SJSA1 (cell line): ENCODE data around the gene THAP10. TPM values are rescaled to one million over a fixed set of nuclear protein-coding genes. Genes with fewer than 3 reads are reported as not detected.

Experiments
- DNase-seq, 2 experiments: peaks; one replicate each; pipeline ENCODE4 v3.0.0-alpha.2; 2015 to 2020; ENCODE audit warnings: low spot score in 2 of 2, low read depth in 1 of 2
- H3K27ac ChIP-seq: fragments of 250-450 bp; sonication (Bioruptor Pico); 2 replicates; pipeline ENCODE4 v1.5.1; 2020; ENCODE audit warnings: mild to moderate bottlenecking, moderate library complexity
- H3K27me3 ChIP-seq: fragments of 250-450 bp; sonication (Bioruptor Pico); replicated peaks from 2 replicates; pipeline ENCODE4 v1.5.1; 2020; ENCODE audit warnings: mild to moderate bottlenecking, moderate library complexity
- H3K36me3 ChIP-seq: fragments of 250-450 bp; sonication (Bioruptor Pico); 2 replicates; pipeline ENCODE4 v1.5.1; 2020; ENCODE audit warnings: mild to moderate bottlenecking
- H3K4me1 ChIP-seq: fragments of 250-450 bp; sonication (Bioruptor Pico); replicated peaks from 2 replicates; pipeline ENCODE4 v1.6.1; 2021; ENCODE audit warnings: mild to moderate bottlenecking
- H3K4me3 ChIP-seq: fragments of 250-450 bp; sonication (Bioruptor Pico); 2 replicates; pipeline ENCODE4 v1.5.1; 2020; ENCODE audit warnings: mild to moderate bottlenecking
- H3K9me3 ChIP-seq: fragments of 250-450 bp; sonication (Bioruptor Pico); replicated peaks from 2 replicates; pipeline ENCODE4 v1.5.1; 2020; ENCODE audit warnings: mild to moderate bottlenecking
- total RNA-seq: library from RNA; depleted of rRNA; stranded (reverse); fragments of >200 nt; shearing (Covaris generic); gene quantifications from 2 replicates; pipeline ENCODE4 v1.2.3, GENCODE V29; 2014; rRNA removed

The THAP10 gene
- total RNA-seq, 1 experiment from 2014 or later, result 3.9 TPM

GRCh38 chr15:70832176-70832575 is 60.1 kb downstream of the THAP10 start:
- peaks cover 65% of the 10 kb centered on the region for H3K36me3 ChIP-seq
- H3K4me1 ChIP-seq, result peaks cover 20% of the 10 kb centered on the region
- no peaks in the 10 kb centered on the region for H3K27me3 ChIP-seq
- peak in 1 of 2 experiments; percentile 31 for DNase-seq
- H3K4me3 ChIP-seq, result no peak overlapping the region
- no peak overlapping the region for H3K27ac ChIP-seq
- H3K9me3 ChIP-seq, result no peaks in the 10 kb centered on the region

Other genes starting within 250 kb of the THAP10 start
- 26.8 and 27.8 TPM in 2 replicates for gene UACA, start 128.9 kb downstream of the THAP10 start, total RNA-seq
- 59.1 and 81.5 TPM in 2 replicates for gene LARP6, start 38.3 kb downstream of the THAP10 start, total RNA-seq
- 5.1 and 12.1 TPM in 2 replicates for gene LRRC49, start 393 bp upstream of the THAP10 start, total RNA-seq
- 9.4 and 14.6 TPM in 2 replicates for gene THSD4, start 223.0 kb upstream of the THAP10 start, total RNA-seq